Measurements from ENCODE around the gene ANKRD22.

DNA sequence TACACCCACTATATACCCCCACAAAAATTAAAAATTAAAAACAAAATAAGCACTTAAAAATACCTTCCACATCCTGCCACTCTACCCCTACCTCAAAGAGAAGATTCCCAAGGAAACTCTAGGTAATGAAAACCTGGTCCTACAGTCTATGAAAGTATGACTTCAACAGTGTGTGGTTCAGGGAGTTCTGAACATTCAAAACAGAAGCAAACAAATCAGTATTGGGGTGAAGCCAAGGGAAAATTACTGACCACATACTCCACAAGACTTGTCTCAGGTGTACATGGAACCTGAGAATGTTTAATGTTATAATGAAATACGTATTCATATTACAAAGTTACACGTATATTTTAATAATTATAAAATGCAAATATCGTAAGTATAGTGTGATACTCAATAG, 69.4 kb downstream of the ANKRD22 start:
- TF ChIP-seq CTCF (IDR thresholded peaks at IDR 0.05): no peak
- no peak for TF ChIP-seq ZFP36 (IDR thresholded peaks at IDR 0.05; ENCODE audit: borderline replicate concordance, partially characterized antibody)
- no peak for TF ChIP-seq REST (IDR thresholded peaks at IDR 0.05)
- no peak for TF ChIP-seq HOXA7 (CRISPR knock-in tag; IDR thresholded peaks at IDR 0.05)
- TF ChIP-seq HDAC2 (IDR thresholded peaks at IDR 0.05): no peak
- TF ChIP-seq HEYL (CRISPR knock-in tag; IDR thresholded peaks at IDR 0.05): no peak
- TF ChIP-seq PBX3 (IDR thresholded peaks at IDR 0.05): no peak
- TF ChIP-seq NR3C1 (IDR thresholded peaks at IDR 0.05): no peak
- TF ChIP-seq POLR2A (IDR thresholded peaks at IDR 0.05; ENCODE audit: low read length): no peak
- no peak for TF ChIP-seq PHF8 (IDR thresholded peaks at IDR 0.05; ENCODE audit: borderline replicate concordance, low read depth)
- TF ChIP-seq EP300 (IDR thresholded peaks at IDR 0.05): no peak

Measured in A549 (cell line).